Upper lobe of right lung (tissue), 1 donor: ENCODE data around the gene SLC35E2B. TPM values are rescaled to one million over a fixed set of nuclear protein-coding genes. Genes with fewer than 3 reads are reported as not detected.
"Not testable (repeated sequence)": the region's sequence is repeated elsewhere in the genome, so short reads cannot be mapped to it uniquely, and the experiment has no call there.

Experiments
- ATAC-seq: fragments of 200-7000 bp; cut with Tn5 transposase; one replicate; pipeline ENCODE4 v1.9.1; 2020; ENCODE audit warnings: mild to moderate bottlenecking, moderate library complexity
- DNase-seq: peaks from one replicate; pipeline ENCODE4 v3.0.0-alpha.2; 2020
- H3K27ac ChIP-seq: fragments of 200-600 bp; one replicate; pipeline ENCODE4 v1.8.0; 2022
- H3K27me3 ChIP-seq: fragments of 200-600 bp; one replicate; pipeline ENCODE4 v1.8.0; 2022; ENCODE audit warnings: mild to moderate bottlenecking
- H3K36me3 ChIP-seq: fragments of 200-600 bp; one replicate; pipeline ENCODE4 v1.8.0; 2022
- H3K4me1 ChIP-seq: fragments of 200-600 bp; one replicate; pipeline ENCODE4 v1.8.0; 2022
- H3K4me3 ChIP-seq: fragments of 200-600 bp; one replicate; pipeline ENCODE4 v1.8.0; 2022; ENCODE audit warnings: mild to moderate bottlenecking
- H3K9me3 ChIP-seq: fragments of 200-600 bp; one replicate; pipeline ENCODE4 v1.8.0; 2022
- CTCF ChIP-seq: fragments of 200-600 bp; IDR thresholded peaks from one replicate; pipeline ENCODE4 v1.8.0; 2022; ENCODE audit warnings: antibody characterized with exemption
- intact Hi-C: fragments of 100-400 bp; cut with DNase I; formaldehyde crosslinking; loops from one replicate; pipeline ENCODE4 v1.11.0; 2022
- total RNA-seq: library from RNA; stranded (reverse); fragmentation: NEBNext Ultra II Directional; extraction: Animal tissue kit (Norgen Biotek cat#: 25700); gene quantifications from one replicate; pipeline ENCODE4 v1.2.1, GENCODE V29; 2021
- donor health status: DM: no; HTN: yes; CAD: no; lungs with severe emphysema.

SLC35E2B gene
- total RNA-seq, 1 donor from 2014 or later, result 49.8 TPM

GRCh38 chr1:1703796-1704195, 11.2 kb upstream of the SLC35E2B start:
- no peaks in the 10 kb centered on the region for H3K4me1 ChIP-seq
- no peak for TF ChIP-seq CTCF
- H3K27me3 ChIP-seq, result no peaks in the 10 kb centered on the region
- intact Hi-C loops, result no loop called here
- no peaks in the 10 kb centered on the region for H3K9me3 ChIP-seq
- H3K4me3 ChIP-seq, result no peak overlapping the region
- H3K27ac ChIP-seq, result no peak overlapping the region
- peaks cover 23% of the 10 kb centered on the region for H3K36me3 ChIP-seq
- ATAC-seq (no peak), DNase-seq (peak; percentile 57)

- H3K27ac ChIP-seq, H3K4me3 ChIP-seq, ATAC-seq, intact Hi-C loops, H3K9me3 ChIP-seq, DNase-seq, H3K4me1 ChIP-seq, H3K27me3 ChIP-seq: not testable (repeated sequence)
- H3K36me3 ChIP-seq, result peaks cover 23% of the 10 kb centered on the region
These were observed 9.9 kb upstream of the SLC35E2B start for GRCh38 chr1:1702506-1702905.

GRCh38 chr1:1700557-1700956, 8.0 kb upstream of the SLC35E2B start:
- ATAC-seq, result peak; percentile 69
- H3K9me3 ChIP-seq, H3K4me1 ChIP-seq, H3K27ac ChIP-seq, intact Hi-C loops, H3K4me3 ChIP-seq, DNase-seq, H3K27me3 ChIP-seq: not testable (repeated sequence)
- peaks cover 13% of the 10 kb centered on the region for H3K36me3 ChIP-seq

- H3K36me3 ChIP-seq, result peaks cover 13% of the 10 kb centered on the region
- H3K27me3 ChIP-seq, intact Hi-C loops, H3K27ac ChIP-seq, H3K4me3 ChIP-seq, H3K4me1 ChIP-seq, H3K9me3 ChIP-seq, DNase-seq: not testable (repeated sequence)
- ATAC-seq, result peak; percentile 30
These were observed 7.5 kb upstream of the SLC35E2B start for GRCh38 chr1:1700067-1700466.

GRCh38 chr1:1699061-1699460, 6.5 kb upstream of the SLC35E2B start:
- H3K27ac ChIP-seq, H3K9me3 ChIP-seq, ATAC-seq, H3K4me3 ChIP-seq, H3K4me1 ChIP-seq, H3K27me3 ChIP-seq, H3K36me3 ChIP-seq, intact Hi-C loops: not testable (repeated sequence)
- peak; percentile 51 for DNase-seq

GRCh38 chr1:1697358-1698183, 5.0 kb upstream of the SLC35E2B start:
- H3K4me3 ChIP-seq, H3K36me3 ChIP-seq, H3K4me1 ChIP-seq, ATAC-seq, intact Hi-C loops, H3K27me3 ChIP-seq, H3K9me3 ChIP-seq, H3K27ac ChIP-seq: not testable (repeated sequence)
- peak; percentile 57 for DNase-seq

GRCh38 chr1:1696431-1697357, 4.1 kb upstream of the SLC35E2B start:
- H3K4me3 ChIP-seq, intact Hi-C loops, H3K27me3 ChIP-seq, H3K36me3 ChIP-seq, H3K9me3 ChIP-seq, H3K4me1 ChIP-seq, ATAC-seq, H3K27ac ChIP-seq: not testable (repeated sequence)
- DNase-seq, result peak; percentile 29

GRCh38 chr1:1692324-1692713, 276 bp downstream of the SLC35E2B start:
- peak; percentile 78 for ATAC-seq
- H3K27me3 ChIP-seq, intact Hi-C loops, H3K9me3 ChIP-seq, H3K36me3 ChIP-seq, H3K4me1 ChIP-seq: not testable (repeated sequence)
- DNase-seq, result peak; percentile 89
- Histone ChIP-seq H3K27ac (peak overlapping the region; percentile 90), H3K4me3 (peak overlapping the region; percentile 50)

- intact Hi-C loops, H3K27me3 ChIP-seq, H3K27ac ChIP-seq, DNase-seq, H3K36me3 ChIP-seq, H3K4me1 ChIP-seq, ATAC-seq, H3K9me3 ChIP-seq: not testable (repeated sequence)
- H3K4me3 ChIP-seq, result peak overlapping the region; percentile 33
These were observed 1.2 kb downstream of the SLC35E2B start for GRCh38 chr1:1691443-1691842.

GRCh38 chr1:1689526-1689925, 3.1 kb downstream of the SLC35E2B start:
- intact Hi-C loops, H3K36me3 ChIP-seq, H3K9me3 ChIP-seq, H3K4me3 ChIP-seq, H3K4me1 ChIP-seq, H3K27ac ChIP-seq, H3K27me3 ChIP-seq, ATAC-seq: not testable (repeated sequence)
- peak; percentile 9 for DNase-seq
